Choroid plexus epithelial cell (primary cell): ENCODE results near the gene MICA.

Source experiments
- DNase-seq: peaks from one replicate; pipeline ENCODE4 v3.0.0-alpha.2; 2010; ENCODE audit warnings: low read depth
- H3K4me3 ChIP-seq: 2 replicates; pipeline ENCODE4 v1.5.1; 2011; ENCODE audit warnings: low read depth, mild to moderate bottlenecking, control low read depth, low read length, moderate library complexity
- CTCF ChIP-seq: conservative IDR thresholded peaks from 2 replicates; pipeline ENCODE4 v1.5.1; 2011; ENCODE audit warnings: low read depth, mild to moderate bottlenecking, control low read depth, inconsistent platforms, low read length, moderate library complexity

The MICA gene

GRCh38 chr6:31403283-31404060, at the start of gene MICA:
Gene MICA, plus strand, starts transcription at chr6:31403595. Its CDS starts 38 bp downstream, at chr6:31403633.
- peak; percentile 85 for DNase-seq
- H3K4me3 ChIP-seq = peak within 1 kb of the TSS; percentile 89
- no peak for TF ChIP-seq CTCF

GRCh38 chr6:31354158-31354863, 49.1 kb upstream of the MICA start:
- DNase-seq = no peak
- H3K4me3 ChIP-seq = no peak overlapping the region
- no peak for TF ChIP-seq CTCF

GRCh38 chr6:31354864-31355582, 48.4 kb upstream of the MICA start:
- no peak for DNase-seq
- no peak for TF ChIP-seq CTCF
- no peak overlapping the region for H3K4me3 ChIP-seq

- DNase-seq = no peak
- H3K4me3 ChIP-seq = peak overlapping the region; percentile 22
- TF ChIP-seq CTCF = no peak
These were observed 47.8 kb upstream of the MICA start for GRCh38 chr6:31355583-31355948.

GRCh38 chr6:31356216-31356945, 47.0 kb upstream of the MICA start:
- TF ChIP-seq CTCF = no peak
- DNase-seq = peak; percentile 19
- peak overlapping the region; percentile 74 for H3K4me3 ChIP-seq

- no peak for TF ChIP-seq CTCF
- peak within 1 kb of the TSS; percentile 74 for H3K4me3 ChIP-seq
- peak; percentile 89 for DNase-seq
These were observed 46.4 kb upstream of the MICA start, which contains the start of gene HLA-B for GRCh38 chr6:31356946-31357466. Gene HLA-B, minus strand, starts transcription at chr6:31357179. Its CDS starts 21 bp downstream, at chr6:31357158.
